Endothelial cell (in vitro differentiated cells): ENCODE measurements around the gene HELZ. TPM values are rescaled to one million over a fixed set of nuclear protein-coding genes. Genes with fewer than 3 reads are reported as not detected.

Source experiments
- DNase-seq: peaks from one replicate; pipeline ENCODE4 v3.0.0; 2021; ENCODE audit warnings: low spot score
- H3K27ac Mint-ChIP-seq: one replicate; pipeline ENCODE4 v1.8.0; 2021; ENCODE audit warnings: mixed read lengths, inconsistent platforms; ENCODE audit not compliant: unreplicated experiment
- H3K27me3 Mint-ChIP-seq: one replicate; pipeline ENCODE4 v1.8.0; 2021; ENCODE audit warnings: mild to moderate bottlenecking, moderate library complexity, mixed read lengths, inconsistent platforms; ENCODE audit not compliant: unreplicated experiment
- H3K36me3 Mint-ChIP-seq: one replicate; pipeline ENCODE4 v1.8.0; 2021; ENCODE audit warnings: mild to moderate bottlenecking, low read depth, mixed read lengths, inconsistent platforms; ENCODE audit not compliant: unreplicated experiment
- H3K4me1 Mint-ChIP-seq: one replicate; pipeline ENCODE4 v1.8.0; 2021; ENCODE audit warnings: mild to moderate bottlenecking, mixed read lengths, inconsistent platforms; ENCODE audit not compliant: unreplicated experiment
- H3K4me3 Mint-ChIP-seq: one replicate; pipeline ENCODE4 v1.8.0; 2021; ENCODE audit warnings: mild to moderate bottlenecking, mixed read lengths, inconsistent platforms; ENCODE audit not compliant: unreplicated experiment
- H3K9me3 Mint-ChIP-seq: one replicate; pipeline ENCODE4 v1.8.0; 2021; ENCODE audit warnings: mixed read lengths, inconsistent platforms; ENCODE audit not compliant: unreplicated experiment
- CTCF ChIP-seq: fragments of 200-600 bp; sonication (generic); IDR thresholded peaks from one replicate; pipeline ENCODE4 v1.5.0; 2021; ENCODE audit warnings: antibody characterized with exemption; ENCODE audit not compliant: unreplicated experiment
- total RNA-seq: library from RNA; stranded (reverse); fragmentation: NEBNext Ultra II Directional; extraction: Animal tissue kit (Norgen Biotek cat#: 25700); gene quantifications from one replicate; pipeline ENCODE4 v1.2.1, GENCODE V29; 2021; ENCODE audit not compliant: unreplicated experiment

The HELZ gene
- total RNA-seq, 1 donor from 2014 or later, result 57.0 TPM

GRCh38 chr17:67243284-67243683, 1.7 kb downstream of the HELZ start:
- Mint-ChIP-seq H3K36me3 (peaks cover 19% of the 10 kb centered on the region), H3K4me3 (peak overlapping the region; percentile 98), H3K27me3 (peaks cover 13% of the 10 kb centered on the region), H3K9me3 (no peaks in the 10 kb centered on the region), H3K4me1 (peaks cover 17% of the 10 kb centered on the region), H3K27ac (no peak overlapping the region)
- TF ChIP-seq CTCF, result no peak
- no peak for DNase-seq

GRCh38 chr17:67241719-67242341, 3.2 kb downstream of the HELZ start:
- Mint-ChIP-seq H3K27ac (peak overlapping the region; percentile 70), H3K4me3 (no peak overlapping the region), H3K4me1 (peaks cover 12% of the 10 kb centered on the region)

GRCh38 chr17:67239597-67239996, 5.4 kb downstream of the HELZ start:
- no peak for DNase-seq
- no peak overlapping the region for H3K27ac Mint-ChIP-seq

More at GRCh38 chr17:67241719-67242341, 3.2 kb downstream of the HELZ start:
- peaks cover 17% of the 10 kb centered on the region for H3K36me3 Mint-ChIP-seq
- peaks cover 10% of the 10 kb centered on the region for H3K27me3 Mint-ChIP-seq
- no peak for DNase-seq
- TF ChIP-seq CTCF, result no peak
- H3K9me3 Mint-ChIP-seq, result no peaks in the 10 kb centered on the region

GRCh38 chr17:67238991-67239390, 6.0 kb downstream of the HELZ start:
- Mint-ChIP-seq H3K27me3 (peaks cover 1% of the 10 kb centered on the region), H3K36me3 (peaks cover 26% of the 10 kb centered on the region), H3K4me1 (peaks cover 6% of the 10 kb centered on the region), H3K27ac (no peak overlapping the region), H3K4me3 (no peak overlapping the region), H3K9me3 (no peaks in the 10 kb centered on the region)
- no peak for DNase-seq
- TF ChIP-seq CTCF, result no peak

More at GRCh38 chr17:67239597-67239996, 5.4 kb downstream of the HELZ start:
- Mint-ChIP-seq H3K27me3 (peaks cover 5% of the 10 kb centered on the region), H3K36me3 (peaks cover 29% of the 10 kb centered on the region), H3K9me3 (no peaks in the 10 kb centered on the region), H3K4me3 (no peak overlapping the region), H3K4me1 (peaks cover 10% of the 10 kb centered on the region)
- no peak for TF ChIP-seq CTCF

GRCh38 chr17:67232441-67232840, 12.6 kb downstream of the HELZ start:
- no peak for TF ChIP-seq CTCF
- H3K27me3 Mint-ChIP-seq, result peaks cover 1% of the 10 kb centered on the region
- H3K9me3 Mint-ChIP-seq, result no peaks in the 10 kb centered on the region
- no peak overlapping the region for H3K27ac Mint-ChIP-seq
- no peak for DNase-seq
- peaks cover 21% of the 10 kb centered on the region for H3K36me3 Mint-ChIP-seq
- H3K4me1 Mint-ChIP-seq, result no peaks in the 10 kb centered on the region
- peak overlapping the region; percentile 22 for H3K4me3 Mint-ChIP-seq
